MCF 10A (cell line): ENCODE results near the gene MKLN1. TPM values are rescaled to one million over a fixed set of nuclear protein-coding genes. Genes with fewer than 3 reads are reported as not detected.

Experiments
- BruUV-seq: library from RNA; stranded (reverse); fragments of 400-500 nt; replicated peaks from 2 replicates; lab custom pipeline; 2021; lab: Mats Ljungman, UMichigan
- CTCF ChIA-PET: fragments of 300-600 bp; sonication (Branson Sonifier 250); formaldehyde crosslinking; extraction: SDS; loops from one replicate; lab custom pipeline; 2021; ENCODE audit warnings: antibody characterized with exemption, inconsistent platforms; lab: Yijun Ruan, JAX
- POLR2A ChIA-PET: fragments of 300-600, 350-650 bp; sonication (Branson Sonifier 250); formaldehyde crosslinking; extraction: SDS; loops from one replicate; lab custom pipeline; 2020; ENCODE audit warnings: antibody characterized with exemption, inconsistent platforms; lab: Yijun Ruan, JAX
- DNase-seq: peaks from one replicate; pipeline ENCODE4 v3.0.0-alpha.2; 2018; ENCODE audit not compliant: unreplicated experiment
- H3K27ac Mint-ChIP-seq: one replicate; pipeline ENCODE4 v1.8.0; 2022; ENCODE audit warnings: mild to moderate bottlenecking, low read depth, mixed read lengths; ENCODE audit not compliant: unreplicated experiment
- H3K27me3 Mint-ChIP-seq: one replicate; pipeline ENCODE4 v1.8.0; 2022; ENCODE audit warnings: mixed read lengths; ENCODE audit not compliant: insufficient read depth, unreplicated experiment
- H3K36me3 Mint-ChIP-seq: one replicate; pipeline ENCODE4 v1.8.0; 2022; ENCODE audit warnings: mild to moderate bottlenecking, moderate library complexity, mixed read lengths; ENCODE audit not compliant: insufficient read depth, unreplicated experiment
- H3K4me1 Mint-ChIP-seq: one replicate; pipeline ENCODE4 v1.8.0; 2022; ENCODE audit warnings: mixed read lengths; ENCODE audit not compliant: insufficient read depth, unreplicated experiment
- H3K4me3 Mint-ChIP-seq: one replicate; pipeline ENCODE4 v1.8.0; 2022; ENCODE audit warnings: mild to moderate bottlenecking, moderate library complexity, mixed read lengths; ENCODE audit not compliant: unreplicated experiment
- H3K9me3 Mint-ChIP-seq: one replicate; pipeline ENCODE4 v1.8.0; 2022; ENCODE audit warnings: mixed read lengths; ENCODE audit not compliant: unreplicated experiment
- intact Hi-C: fragments of 100-400 bp; cut with micrococcal nuclease; formaldehyde crosslinking; loops from 2 replicates; pipeline ENCODE4 v1.14.1; 2022
- total RNA-seq: library from RNA; stranded (reverse); gene quantifications from 2 replicates; pipeline ENCODE4 v1.2.3, GENCODE V29; 2022
- TF ChIP-seq, protein P1 (sequence below): fragments of 200-600 bp; IDR thresholded peaks from one replicate; pipeline ENCODE4 v1.8.0; 2022; ENCODE audit warnings: antibody characterized with exemption, mild to moderate bottlenecking; ENCODE audit not compliant: unreplicated experiment

The MKLN1 gene
- total RNA-seq, 1 experiment from 2014 or later: 35.6 TPM

GRCh38 chr7:131524703-131525102 is 197.0 kb downstream of the MKLN1 start:
- no TSS peak for BruUV-seq
- Mint-ChIP-seq H3K36me3 (no peaks in the 10 kb centered on the region), H3K27ac (no peak overlapping the region), H3K4me3 (no peak overlapping the region), H3K9me3 (no peaks in the 10 kb centered on the region), H3K4me1 (no peaks in the 10 kb centered on the region), H3K27me3 (no peaks in the 10 kb centered on the region)
- no peak for DNase-seq
- TF ChIP-seq, protein P1, sequence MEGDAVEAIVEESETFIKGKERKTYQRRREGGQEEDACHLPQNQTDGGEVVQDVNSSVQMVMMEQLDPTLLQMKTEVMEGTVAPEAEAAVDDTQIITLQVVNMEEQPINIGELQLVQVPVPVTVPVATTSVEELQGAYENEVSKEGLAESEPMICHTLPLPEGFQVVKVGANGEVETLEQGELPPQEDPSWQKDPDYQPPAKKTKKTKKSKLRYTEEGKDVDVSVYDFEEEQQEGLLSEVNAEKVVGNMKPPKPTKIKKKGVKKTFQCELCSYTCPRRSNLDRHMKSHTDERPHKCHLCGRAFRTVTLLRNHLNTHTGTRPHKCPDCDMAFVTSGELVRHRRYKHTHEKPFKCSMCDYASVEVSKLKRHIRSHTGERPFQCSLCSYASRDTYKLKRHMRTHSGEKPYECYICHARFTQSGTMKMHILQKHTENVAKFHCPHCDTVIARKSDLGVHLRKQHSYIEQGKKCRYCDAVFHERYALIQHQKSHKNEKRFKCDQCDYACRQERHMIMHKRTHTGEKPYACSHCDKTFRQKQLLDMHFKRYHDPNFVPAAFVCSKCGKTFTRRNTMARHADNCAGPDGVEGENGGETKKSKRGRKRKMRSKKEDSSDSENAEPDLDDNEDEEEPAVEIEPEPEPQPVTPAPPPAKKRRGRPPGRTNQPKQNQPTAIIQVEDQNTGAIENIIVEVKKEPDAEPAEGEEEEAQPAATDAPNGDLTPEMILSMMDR: no peak
- intact Hi-C loops: no loop called here
- ChIA-PET CTCF (interaction anchor here (1.0 to 2.1 kb wide), 4 partner anchors 10 to 130 kb away, joined by 4 to 7 read pairs (median 5); no protein-coding TSS in a partner anchor), POLR2A (no interaction called here)

- no peak overlapping the region for H3K4me3 Mint-ChIP-seq
- BruUV-seq: no TSS peak
- H3K36me3 Mint-ChIP-seq: no peaks in the 10 kb centered on the region
- intact Hi-C loops: no loop called here
- no peak for DNase-seq
- H3K27ac Mint-ChIP-seq: no peak overlapping the region
- H3K4me1 Mint-ChIP-seq: no peaks in the 10 kb centered on the region
- no peaks in the 10 kb centered on the region for H3K27me3 Mint-ChIP-seq
- TF ChIP-seq, protein P1: no peak
- ChIA-PET POLR2A (interaction anchor here (0.7 kb wide), 1 partner anchor 30 kb away, joined by 3 read pairs; no protein-coding TSS in a partner anchor), CTCF (interaction anchor here (0.9 to 2.1 kb wide), 3 partner anchors 13 to 18 kb away, joined by 3 to 7 read pairs (median 4); no protein-coding TSS in a partner anchor)
- no peaks in the 10 kb centered on the region for H3K9me3 Mint-ChIP-seq
These were observed 198.1 kb downstream of the MKLN1 start for GRCh38 chr7:131525820-131526219.

DNA sequence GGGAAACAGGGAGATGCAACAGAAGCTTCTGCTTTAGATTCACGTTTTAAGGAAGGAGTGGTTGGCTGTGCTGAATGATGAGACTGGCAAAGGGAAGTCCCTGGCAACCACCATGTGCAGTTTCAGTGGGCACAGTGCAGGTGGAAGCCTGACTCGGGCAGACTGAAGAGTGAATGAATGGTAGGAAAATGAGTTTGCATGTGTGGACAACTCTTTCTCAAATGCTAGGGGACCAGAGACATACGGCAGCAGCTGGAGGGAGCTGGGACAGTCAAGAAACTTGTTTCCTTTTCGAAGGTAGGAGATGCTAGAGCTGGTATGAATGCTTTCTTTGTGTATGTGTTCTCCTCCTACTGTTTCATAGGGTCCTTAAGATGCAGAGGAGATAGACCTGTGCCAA is 199.8 kb downstream of the MKLN1 start:
- Mint-ChIP-seq H3K4me3 (no peak overlapping the region), H3K36me3 (no peaks in the 10 kb centered on the region), H3K27ac (no peak overlapping the region), H3K4me1 (no peaks in the 10 kb centered on the region), H3K27me3 (no peaks in the 10 kb centered on the region), H3K9me3 (no peaks in the 10 kb centered on the region)
- intact Hi-C loops: no loop called here
- ChIA-PET CTCF (interaction anchor here (0.6 kb wide), 2 partner anchors 230 to 331 kb away, joined by 3 read pairs; no protein-coding TSS in a partner anchor), POLR2A (no interaction called here)
- TF ChIP-seq, protein P1: no peak
- DNase-seq: no peak
- BruUV-seq: no TSS peak

- H3K27ac Mint-ChIP-seq: no peak overlapping the region
- H3K4me1 Mint-ChIP-seq: no peaks in the 10 kb centered on the region
- no peaks in the 10 kb centered on the region for H3K27me3 Mint-ChIP-seq
- CTCF ChIA-PET: interaction anchor here (0.9 kb wide), 1 partner anchor 128 kb away, joined by 3 read pairs; no protein-coding TSS in a partner anchor
- no peaks in the 10 kb centered on the region for H3K9me3 Mint-ChIP-seq
- no peaks in the 10 kb centered on the region for H3K36me3 Mint-ChIP-seq
- intact Hi-C loops: no loop called here
- TF ChIP-seq, protein P1: no peak
- no peak for DNase-seq
- no TSS peak for BruUV-seq
- POLR2A ChIA-PET: interaction anchor here (0.6 kb wide), 1 partner anchor 389 kb away, joined by 3 read pairs; no protein-coding TSS in a partner anchor
- no peak overlapping the region for H3K4me3 Mint-ChIP-seq
These were observed 201.5 kb downstream of the MKLN1 start for GRCh38 chr7:131529179-131529578.
